CD8-positive, alpha-beta memory T cell (primary cell): ENCODE measurements around the gene ATG10. TPM values are rescaled to one million over a fixed set of nuclear protein-coding genes. Genes with fewer than 3 reads are reported as not detected.

ENCODE experiments used
- CTCF ChIA-PET: fragments of 350-600 bp; sonication (Branson Sonifier 250); formaldehyde crosslinking; loops from one replicate; lab custom pipeline; 2021; ENCODE audit warnings: antibody characterized with exemption; lab: Charles Lee
- POLR2A ChIA-PET: fragments of 350-600 bp; sonication (Branson Sonifier 250); formaldehyde crosslinking; loops from one replicate; lab custom pipeline; 2021; ENCODE audit warnings: antibody characterized with exemption; lab: Charles Lee
- DNase-seq, 5 donors: peaks; one replicate each; pipeline versions ENCODE4 v3.0.0 to v3.0.0-alpha.2; 2020 to 2022; ENCODE audit warnings: mixed read lengths in 1 of 5
- H3K27ac ChIP-seq: one replicate; pipeline ENCODE4 v1.7.0; 2013; ENCODE audit warnings: low read depth, mild to moderate bottlenecking, low read length, moderate library complexity
- H3K27me3 ChIP-seq: 2 replicates; pipeline ENCODE4 v1.7.0; 2013; ENCODE audit warnings: low read length, mild to moderate bottlenecking; ENCODE audit not compliant: insufficient read depth, poor library complexity, severe bottlenecking
- H3K36me3 ChIP-seq: 2 replicates; pipeline ENCODE4 v1.7.0; 2013; ENCODE audit warnings: mild to moderate bottlenecking, low read length, moderate library complexity; ENCODE audit not compliant: insufficient read depth
- H3K4me1 ChIP-seq: 2 replicates; pipeline ENCODE4 v1.7.0; 2013; ENCODE audit warnings: mild to moderate bottlenecking, low read length, moderate library complexity; ENCODE audit not compliant: insufficient read depth
- H3K4me3 ChIP-seq: 2 replicates; pipeline ENCODE4 v1.7.0; 2013; ENCODE audit warnings: mild to moderate bottlenecking, low read length
- H3K9me3 ChIP-seq: 2 replicates; pipeline ENCODE4 v1.7.0; 2013; ENCODE audit warnings: mild to moderate bottlenecking, low read length
- H3K27ac Mint-ChIP-seq, 8 donors: one replicate each; pipeline ENCODE4 v1.8.0; 2020 to 2021; ENCODE audit warnings: mixed read lengths in 8 of 8, mild to moderate bottlenecking in 6 of 8, inconsistent platforms in 3 of 8, moderate library complexity in 3 of 8
- H3K27me3 Mint-ChIP-seq, 2 donors: one replicate each; pipeline ENCODE4 v1.8.0; 2020 to 2021; ENCODE audit warnings: mixed read lengths in 2 of 2, mild to moderate bottlenecking in 1 of 2, moderate library complexity in 1 of 2
- H3K36me3 Mint-ChIP-seq, 3 donors: one replicate each; pipeline ENCODE4 v1.8.0; 2020 to 2021; ENCODE audit warnings: mixed read lengths in 3 of 3, inconsistent platforms in 1 of 3, mild to moderate bottlenecking in 1 of 3
- H3K4me1 Mint-ChIP-seq, 3 donors: one replicate each; pipeline ENCODE4 v1.8.0; 2020 to 2021; ENCODE audit warnings: mixed read lengths in 3 of 3, inconsistent platforms in 1 of 3, mild to moderate bottlenecking in 1 of 3
- H3K4me3 Mint-ChIP-seq, 7 donors: one replicate each; pipeline ENCODE4 v1.8.0; 2020 to 2021; ENCODE audit warnings: mixed read lengths in 7 of 7, mild to moderate bottlenecking in 6 of 7, moderate library complexity in 4 of 7, inconsistent platforms in 2 of 7
- H3K9me3 Mint-ChIP-seq, 5 donors: one replicate each; pipeline ENCODE4 v1.8.0; 2020 to 2022; ENCODE audit warnings: mixed read lengths in 5 of 5, mild to moderate bottlenecking in 3 of 5, moderate library complexity in 2 of 5, inconsistent platforms in 1 of 5
- polyA plus RNA-seq: library from polyadenylated mRNA; unstranded; fragments of 300-500 nt; fragmentation: Illumina TruSeq; gene quantifications from one replicate; pipeline ENCODE4 v1.2.3, GENCODE V29; 2021
- total RNA-seq, 2 experiments: library from RNA; stranded (reverse); gene quantifications; one replicate each; pipeline ENCODE4 v1.2.3, GENCODE V29; 2021

The ATG10 gene
- total and polyA plus RNA-seq, 3 experiments from 2014 or later = 8.3 to 10.3 (median 8.8) TPM

DNA sequence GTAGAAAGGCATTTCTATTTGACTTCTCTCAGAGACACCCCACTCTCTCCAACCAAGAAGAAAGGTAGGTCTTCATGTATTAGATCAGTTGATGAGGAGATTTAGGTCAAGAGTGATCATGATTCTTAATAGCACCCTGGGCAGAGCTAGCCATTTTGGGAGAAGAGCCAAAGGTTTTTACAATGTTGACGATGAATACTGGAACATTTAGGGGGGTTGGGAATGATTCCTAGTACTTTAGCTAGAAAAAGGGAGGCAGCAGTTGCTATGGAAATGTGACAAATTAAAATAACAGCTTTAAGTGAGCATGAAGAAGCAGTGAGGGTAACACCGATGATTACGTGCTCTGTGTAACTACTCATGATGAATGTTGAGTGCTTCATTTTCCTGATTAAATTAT lies 315.8 kb downstream of the ATG10 start:
- no peaks in the 10 kb centered on the region for H3K36me3 ChIP-seq
- no peaks in the 10 kb centered on the region for H3K36me3 Mint-ChIP-seq
- CTCF ChIA-PET = interaction anchor here (1.2 to 1.7 kb wide), 2 partner anchors 8 to 9 kb away, joined by 3 read pairs; partner anchors contain the start of gene RPS23
- H3K27me3 ChIP-seq = no peaks in the 10 kb centered on the region
- POLR2A ChIA-PET = no interaction called here
- no peaks in the 10 kb centered on the region for H3K9me3 ChIP-seq
- no peak for DNase-seq
- no peak overlapping the region for H3K4me3 ChIP-seq
- H3K27ac ChIP-seq = no peak overlapping the region
- no peaks in the 10 kb centered on the region for H3K4me1 Mint-ChIP-seq
- H3K4me1 ChIP-seq = no peaks in the 10 kb centered on the region
- H3K27ac Mint-ChIP-seq = no peak overlapping the region
- no peaks in the 10 kb centered on the region for H3K27me3 Mint-ChIP-seq
- H3K4me3 Mint-ChIP-seq = no peak overlapping the region
- H3K9me3 Mint-ChIP-seq = no peaks in the 10 kb centered on the region

DNA sequence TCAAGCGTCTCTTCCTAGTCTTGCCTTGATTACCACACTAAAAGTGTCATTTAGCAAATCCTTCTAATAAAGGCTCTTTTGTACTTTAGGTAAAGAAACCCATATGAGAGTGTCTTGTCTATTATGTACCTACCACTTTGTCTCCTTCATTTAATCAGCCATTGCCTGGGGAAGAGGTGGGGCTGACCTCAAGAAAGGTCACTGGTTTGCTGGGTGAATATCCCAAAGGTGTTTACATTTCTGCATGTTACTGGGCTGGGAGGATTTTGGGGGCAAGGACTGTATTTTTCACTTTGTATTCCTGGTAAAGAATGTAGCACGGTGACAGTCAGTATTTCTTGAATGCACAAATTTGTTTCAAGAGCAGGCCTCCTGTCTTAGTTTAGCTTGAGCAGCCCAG lies 318.2 kb downstream of the ATG10 start:
- H3K9me3 ChIP-seq = no peaks in the 10 kb centered on the region
- CTCF ChIA-PET = no interaction called here
- Mint-ChIP-seq H3K4me3 (no peak overlapping the region), H3K4me1 (no peaks in the 10 kb centered on the region), H3K27me3 (no peaks in the 10 kb centered on the region), H3K9me3 (no peaks in the 10 kb centered on the region), H3K27ac (no peak overlapping the region), H3K36me3 (no peaks in the 10 kb centered on the region)
- H3K36me3 ChIP-seq = no peaks in the 10 kb centered on the region
- no peak overlapping the region for H3K27ac ChIP-seq
- no peak for DNase-seq
- H3K27me3 ChIP-seq = no peaks in the 10 kb centered on the region
- POLR2A ChIA-PET = no interaction called here
- no peaks in the 10 kb centered on the region for H3K4me1 ChIP-seq
- no peak overlapping the region for H3K4me3 ChIP-seq

DNA sequence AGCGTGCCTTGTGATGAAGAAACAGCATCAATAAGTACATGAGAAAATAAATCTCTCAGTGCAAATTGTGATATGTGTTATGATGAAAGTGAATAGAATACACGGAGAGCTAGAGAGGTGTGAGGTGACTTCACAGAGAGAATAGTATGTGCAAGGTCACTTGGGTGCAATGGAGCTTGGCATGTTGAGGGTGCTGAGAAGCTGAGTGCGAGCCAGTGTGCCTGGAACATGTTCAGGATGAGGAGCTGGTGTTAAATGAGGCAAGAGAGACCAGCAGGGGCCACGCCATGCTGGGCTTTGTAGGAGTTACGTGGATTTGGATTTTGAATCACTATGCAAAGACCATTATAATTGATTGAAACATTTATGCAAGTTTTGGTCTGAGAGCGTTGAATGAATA lies 319.1 kb downstream of the ATG10 start:
- Mint-ChIP-seq H3K36me3 (no peaks in the 10 kb centered on the region), H3K4me1 (no peaks in the 10 kb centered on the region), H3K27me3 (no peaks in the 10 kb centered on the region), H3K27ac (no peak overlapping the region), H3K4me3 (no peak overlapping the region), H3K9me3 (no peaks in the 10 kb centered on the region)
- CTCF ChIA-PET = no interaction called here
- H3K27me3 ChIP-seq = no peaks in the 10 kb centered on the region
- no peak for DNase-seq
- no peak overlapping the region for H3K4me3 ChIP-seq
- POLR2A ChIA-PET = no interaction called here
- no peaks in the 10 kb centered on the region for H3K36me3 ChIP-seq
- no peaks in the 10 kb centered on the region for H3K4me1 ChIP-seq
- H3K27ac ChIP-seq = no peak overlapping the region
- H3K9me3 ChIP-seq = no peaks in the 10 kb centered on the region

DNA sequence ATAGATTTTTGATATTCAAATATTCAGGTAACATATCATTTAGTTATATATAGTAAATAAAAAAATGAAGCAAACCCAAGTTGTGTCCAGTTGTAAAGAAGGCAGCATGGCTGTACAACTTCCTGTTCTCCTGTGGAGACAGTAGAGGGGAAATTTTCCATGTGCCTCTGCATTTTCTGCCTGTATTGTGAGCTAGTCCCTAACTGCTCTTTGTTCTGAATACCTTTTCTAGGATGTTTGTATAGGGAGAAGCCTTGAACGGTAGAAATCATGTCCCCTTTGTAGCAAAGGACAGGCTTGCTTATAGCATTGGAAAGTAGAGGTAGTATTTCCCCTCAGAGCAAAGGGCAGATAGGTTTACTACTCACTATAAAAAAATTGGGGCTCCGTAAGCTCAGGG lies 319.6 kb downstream of the ATG10 start:
- ChIA-PET CTCF (no interaction called here), POLR2A (interaction anchor here (0.6 kb wide), 1 partner anchor 321 kb away, joined by 3 read pairs; no protein-coding TSS in a partner anchor)
- Histone ChIP-seq H3K36me3 (no peaks in the 10 kb centered on the region), H3K27ac (no peak overlapping the region), H3K4me3 (no peak overlapping the region), H3K4me1 (no peaks in the 10 kb centered on the region), H3K9me3 (no peaks in the 10 kb centered on the region), H3K27me3 (no peaks in the 10 kb centered on the region)
- no peaks in the 10 kb centered on the region for H3K36me3 Mint-ChIP-seq
- H3K4me1 Mint-ChIP-seq = no peaks in the 10 kb centered on the region
- no peak for DNase-seq
- no peaks in the 10 kb centered on the region for H3K9me3 Mint-ChIP-seq
- H3K27ac Mint-ChIP-seq = no peak overlapping the region
- H3K4me3 Mint-ChIP-seq = no peak overlapping the region
- no peaks in the 10 kb centered on the region for H3K27me3 Mint-ChIP-seq

DNA sequence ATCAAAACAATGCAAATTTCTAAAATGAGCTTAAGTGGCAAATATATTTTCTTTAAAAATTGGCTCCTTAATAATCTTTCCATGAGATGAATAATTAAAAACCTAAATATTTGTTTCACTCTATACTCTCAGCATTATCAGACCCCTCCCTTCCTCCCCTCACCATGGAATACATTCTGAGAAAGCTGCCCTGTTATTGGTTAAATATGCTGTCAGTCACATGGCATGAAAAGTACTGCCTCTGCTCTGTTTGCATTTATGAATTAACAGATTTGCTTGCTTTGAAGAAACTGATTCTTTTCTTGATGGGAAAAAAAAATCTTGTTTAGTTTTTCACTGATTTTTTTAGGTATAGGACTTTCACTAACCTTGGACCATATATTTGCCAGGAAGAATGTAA lies 323.3 kb downstream of the ATG10 start:
- no peaks in the 10 kb centered on the region for H3K27me3 Mint-ChIP-seq
- no peak for DNase-seq
- H3K36me3 Mint-ChIP-seq = no peaks in the 10 kb centered on the region
- ChIA-PET CTCF (no interaction called here), POLR2A (no interaction called here)
- Histone ChIP-seq H3K4me1 (no peaks in the 10 kb centered on the region), H3K27me3 (no peaks in the 10 kb centered on the region), H3K4me3 (no peak overlapping the region), H3K9me3 (no peaks in the 10 kb centered on the region), H3K36me3 (no peaks in the 10 kb centered on the region), H3K27ac (no peak overlapping the region)
- no peaks in the 10 kb centered on the region for H3K4me1 Mint-ChIP-seq
- no peak overlapping the region for H3K27ac Mint-ChIP-seq
- peaks cover 0 to 4% (median 2%) of the 10 kb centered on the region in 5 donors for H3K9me3 Mint-ChIP-seq
- no peak overlapping the region for H3K4me3 Mint-ChIP-seq

DNA sequence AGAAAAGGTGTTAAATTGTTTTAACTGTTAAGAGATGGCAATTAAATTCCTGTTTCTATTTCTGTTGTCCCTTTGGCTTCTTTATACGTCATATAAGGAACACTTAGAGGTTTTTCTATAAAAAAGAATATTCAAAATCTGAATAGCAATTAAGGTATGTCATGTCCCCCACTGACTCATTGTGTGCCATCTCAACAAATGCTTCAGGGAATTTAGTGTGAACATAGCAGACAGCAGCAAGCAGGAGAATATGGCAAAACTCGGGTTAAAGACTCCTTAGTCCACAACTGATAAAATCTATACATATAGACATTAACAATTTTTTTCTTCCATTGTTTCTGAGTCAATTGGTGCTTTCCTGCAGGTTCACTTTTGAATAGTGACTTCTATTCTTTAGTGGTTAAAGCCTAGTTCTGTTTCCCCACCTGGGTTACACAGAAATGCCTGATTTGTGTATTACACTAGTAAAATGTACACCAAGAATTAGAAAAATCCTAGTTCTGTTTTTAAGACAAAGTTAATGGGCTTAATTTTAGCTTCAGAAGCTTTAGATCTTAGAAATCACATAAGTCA lies 324.2 kb downstream of the ATG10 start:
- no peaks in the 10 kb centered on the region for H3K4me1 Mint-ChIP-seq
- peaks cover 0 to 4% (median 2%) of the 10 kb centered on the region in 5 donors for H3K9me3 Mint-ChIP-seq
- Histone ChIP-seq H3K27me3 (no peaks in the 10 kb centered on the region), H3K4me1 (no peaks in the 10 kb centered on the region), H3K9me3 (no peaks in the 10 kb centered on the region), H3K36me3 (no peaks in the 10 kb centered on the region), H3K27ac (no peak overlapping the region), H3K4me3 (no peak overlapping the region)
- CTCF ChIA-PET = no interaction called here
- H3K27ac Mint-ChIP-seq = no peak overlapping the region
- DNase-seq = no peak
- POLR2A ChIA-PET = no interaction called here
- no peaks in the 10 kb centered on the region for H3K36me3 Mint-ChIP-seq
- H3K27me3 Mint-ChIP-seq = no peaks in the 10 kb centered on the region
- H3K4me3 Mint-ChIP-seq = no peak overlapping the region

DNA sequence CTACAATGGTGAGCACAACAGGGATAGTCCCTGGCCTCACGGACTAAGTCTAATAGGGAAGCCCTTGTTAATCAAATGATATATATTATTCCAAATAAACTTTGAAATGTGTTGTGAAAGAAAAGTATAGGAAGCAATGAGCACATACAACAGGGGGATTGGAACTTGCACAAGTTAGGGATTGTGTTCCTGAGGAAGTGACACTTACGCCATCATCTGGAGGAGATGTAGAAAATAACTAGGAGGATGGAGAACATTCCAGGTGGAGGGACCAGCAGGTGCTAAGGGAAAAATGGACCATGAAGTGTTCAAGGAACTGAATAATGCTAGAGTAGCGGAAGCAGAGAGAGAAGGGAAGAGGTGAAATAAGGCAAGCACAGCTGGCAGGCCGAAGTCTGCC lies 325.1 kb downstream of the ATG10 start:
- no peak for DNase-seq
- Histone ChIP-seq H3K27ac (no peak overlapping the region), H3K27me3 (no peaks in the 10 kb centered on the region), H3K36me3 (no peaks in the 10 kb centered on the region), H3K4me1 (no peaks in the 10 kb centered on the region), H3K9me3 (no peaks in the 10 kb centered on the region), H3K4me3 (no peak overlapping the region)
- H3K4me1 Mint-ChIP-seq = no peaks in the 10 kb centered on the region
- H3K9me3 Mint-ChIP-seq = peaks cover 0 to 4% (median 2%) of the 10 kb centered on the region in 5 donors
- no peak overlapping the region for H3K27ac Mint-ChIP-seq
- POLR2A ChIA-PET = no interaction called here
- CTCF ChIA-PET = no interaction called here
- no peak overlapping the region for H3K4me3 Mint-ChIP-seq
- H3K36me3 Mint-ChIP-seq = no peaks in the 10 kb centered on the region
- H3K27me3 Mint-ChIP-seq = no peaks in the 10 kb centered on the region

DNA sequence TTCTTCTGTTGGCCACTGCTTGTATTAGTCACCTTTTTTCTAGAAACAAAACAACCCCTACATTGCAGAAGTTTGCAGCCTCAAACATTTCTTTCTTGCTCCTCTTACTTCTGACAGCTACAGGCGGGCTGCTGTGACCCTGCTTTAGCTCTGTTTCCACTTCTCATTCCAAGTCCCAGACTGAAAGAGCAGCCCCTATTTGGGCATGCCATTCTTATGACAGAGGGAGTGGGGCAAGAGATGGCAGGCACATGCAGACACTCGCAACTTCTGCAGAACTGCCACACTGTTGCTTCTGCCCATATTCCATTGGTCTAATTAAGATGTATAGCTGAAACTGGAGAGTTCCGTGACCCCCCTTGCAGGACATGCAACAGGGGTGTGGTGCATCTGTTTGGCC lies 325.9 kb downstream of the ATG10 start:
- POLR2A ChIA-PET = no interaction called here

More for the DNA sequence above, 325.9 kb downstream of the ATG10 start:
- no peak for DNase-seq
- H3K4me1 ChIP-seq = no peaks in the 10 kb centered on the region
- no peaks in the 10 kb centered on the region for H3K9me3 ChIP-seq
- no peaks in the 10 kb centered on the region for H3K27me3 ChIP-seq
- Mint-ChIP-seq H3K4me3 (no peak overlapping the region), H3K27me3 (no peaks in the 10 kb centered on the region), H3K36me3 (no peaks in the 10 kb centered on the region), H3K9me3 (peaks cover 0 to 4% (median 2%) of the 10 kb centered on the region in 5 donors), H3K4me1 (no peaks in the 10 kb centered on the region), H3K27ac (no peak overlapping the region)
- no peak overlapping the region for H3K27ac ChIP-seq
- H3K36me3 ChIP-seq = no peaks in the 10 kb centered on the region
- H3K4me3 ChIP-seq = no peak overlapping the region
- CTCF ChIA-PET = no interaction called here
